Astrocyte (in vitro differentiated cells and primary cell): ENCODE measurements around the gene RNU7-1. TPM values are rescaled to one million over a fixed set of nuclear protein-coding genes. Genes with fewer than 3 reads are reported as not detected.

ENCODE experiments used
- DNase-seq: peaks from one replicate; pipeline ENCODE4 v3.0.0-alpha.2; 2010; ENCODE audit warnings: low read depth
- FAIRE-seq: peaks from 2 replicates; lab custom pipeline; 2011; peaks lifted over from hg19 to GRCh38; lab: Jason Lieb, UNC
- H2AFZ ChIP-seq: 2 replicates; pipeline ENCODE4 v1.6.0; 2012; ENCODE audit warnings: low read depth, low read length, inconsistent platforms
- H3K27ac ChIP-seq: 2 replicates; pipeline ENCODE4 v1.5.1; 2011; ENCODE audit warnings: low read depth, low read length, inconsistent platforms
- H3K27me3 ChIP-seq: 2 replicates; pipeline ENCODE4 v1.6.0; 2011; ENCODE audit warnings: low read length, inconsistent platforms; ENCODE audit not compliant: insufficient read depth
- H3K36me3 ChIP-seq: 2 replicates; pipeline ENCODE4 v1.5.1; 2011; ENCODE audit warnings: low read length, inconsistent platforms; ENCODE audit not compliant: insufficient read depth
- H3K4me1 ChIP-seq: 2 replicates; pipeline ENCODE4 v1.5.1; 2011; ENCODE audit warnings: low read length, inconsistent platforms; ENCODE audit not compliant: insufficient read depth
- H3K4me2 ChIP-seq: 2 replicates; pipeline ENCODE4 v1.6.0; 2012; ENCODE audit warnings: low read length, inconsistent platforms
- H3K4me3 ChIP-seq: 2 replicates; pipeline ENCODE4 v1.5.1; 2011; ENCODE audit warnings: low read depth, mild to moderate bottlenecking, low read length, inconsistent platforms; ENCODE audit not compliant: insufficient read depth
- H3K79me2 ChIP-seq: 2 replicates; pipeline ENCODE4 v1.6.0; 2012; ENCODE audit warnings: mild to moderate bottlenecking, low read length, inconsistent platforms; ENCODE audit not compliant: insufficient read depth
- H3K9ac ChIP-seq: 2 replicates; pipeline ENCODE4 v1.6.0; 2012; ENCODE audit warnings: mild to moderate bottlenecking, low read length, inconsistent platforms
- H3K9me3 ChIP-seq: 2 replicates; pipeline ENCODE4 v1.5.1; 2012; ENCODE audit warnings: low read depth, mild to moderate bottlenecking, low read length, inconsistent platforms; ENCODE audit not compliant: insufficient read depth
- H4K20me1 ChIP-seq: 2 replicates; pipeline ENCODE4 v1.6.0; 2012; ENCODE audit warnings: low read length, inconsistent platforms; ENCODE audit not compliant: insufficient read depth
- H3K27ac Mint-ChIP-seq: one replicate; pipeline ENCODE4 v1.8.0; 2021; ENCODE audit warnings: mild to moderate bottlenecking, mixed read lengths; ENCODE audit not compliant: unreplicated experiment
- H3K27me3 Mint-ChIP-seq: one replicate; pipeline ENCODE4 v1.8.0; 2021; ENCODE audit warnings: low read depth, mixed read lengths; ENCODE audit not compliant: unreplicated experiment
- H3K36me3 Mint-ChIP-seq: one replicate; pipeline ENCODE4 v1.8.0; 2021; ENCODE audit warnings: low read depth, mixed read lengths; ENCODE audit not compliant: unreplicated experiment
- H3K4me1 Mint-ChIP-seq: one replicate; pipeline ENCODE4 v1.8.0; 2021; ENCODE audit warnings: low read depth, mixed read lengths; ENCODE audit not compliant: unreplicated experiment
- H3K4me3 Mint-ChIP-seq: one replicate; pipeline ENCODE4 v1.8.0; 2021; ENCODE audit warnings: mild to moderate bottlenecking, moderate library complexity, mixed read lengths; ENCODE audit not compliant: unreplicated experiment
- H3K9me3 Mint-ChIP-seq: one replicate; pipeline ENCODE4 v1.8.0; 2021; ENCODE audit warnings: mild to moderate bottlenecking, mixed read lengths; ENCODE audit not compliant: unreplicated experiment
- CTCF ChIP-seq: IDR thresholded peaks from 2 replicates; pipeline ENCODE4 v1.5.1; 2011; ENCODE audit warnings: low read depth, mild to moderate bottlenecking, inconsistent platforms, low read length, moderate library complexity; ENCODE audit not compliant: insufficient read depth
- EZH2 ChIP-seq: IDR thresholded peaks from 2 replicates; pipeline ENCODE4 v1.6.1; 2012; ENCODE audit warnings: mild to moderate bottlenecking, low read length, inconsistent platforms; ENCODE audit not compliant: insufficient read depth
- total RNA-seq: library from RNA; stranded (reverse); gene quantifications from 2 replicates; pipeline ENCODE4 v1.2.1, GENCODE V29; 2021

Gene RNU7-1
- total RNA-seq, 1 donor from 2014 or later = not detected

DNA sequence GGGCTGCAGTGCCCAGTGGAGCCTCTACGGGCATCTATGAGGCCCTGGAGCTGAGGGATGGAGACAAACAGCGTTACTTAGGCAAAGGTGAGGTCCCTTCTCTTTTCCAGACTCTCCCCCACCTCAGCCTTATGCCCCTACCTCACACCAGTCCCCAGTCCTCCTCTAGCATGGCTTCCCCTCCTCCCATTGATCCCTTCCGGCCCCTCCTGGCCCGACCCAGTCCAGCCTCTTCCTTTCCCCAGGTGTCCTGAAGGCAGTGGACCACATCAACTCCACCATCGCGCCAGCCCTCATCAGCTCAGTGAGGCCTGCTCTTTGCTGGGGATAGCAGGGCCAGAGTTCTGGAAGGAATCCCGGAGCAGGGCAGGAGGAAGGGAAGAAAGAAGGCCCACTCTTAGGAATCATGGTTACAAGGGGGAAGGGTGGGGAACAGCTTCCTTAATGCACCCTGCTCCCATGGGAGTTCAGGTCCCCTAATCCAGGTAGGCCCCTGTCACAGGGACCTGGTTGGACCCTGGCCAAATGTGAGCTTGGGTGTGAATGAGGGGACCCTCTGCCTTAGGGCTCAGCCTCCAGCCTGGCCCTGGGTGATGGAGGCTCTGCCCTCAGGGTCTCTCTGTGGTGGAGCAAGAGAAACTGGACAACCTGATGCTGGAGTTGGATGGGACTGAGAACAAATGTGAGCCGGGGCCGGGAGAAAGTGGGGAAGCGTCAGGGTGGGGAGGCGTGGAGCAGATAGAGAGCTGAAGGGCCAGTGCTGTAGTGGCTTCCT lies 27.0 kb upstream of the RNU7-1 start:
- peaks cover 15% of the 10 kb centered on the region for H3K4me1 Mint-ChIP-seq
- H3K4me3 Mint-ChIP-seq = peak overlapping the region; percentile 75

DNA sequence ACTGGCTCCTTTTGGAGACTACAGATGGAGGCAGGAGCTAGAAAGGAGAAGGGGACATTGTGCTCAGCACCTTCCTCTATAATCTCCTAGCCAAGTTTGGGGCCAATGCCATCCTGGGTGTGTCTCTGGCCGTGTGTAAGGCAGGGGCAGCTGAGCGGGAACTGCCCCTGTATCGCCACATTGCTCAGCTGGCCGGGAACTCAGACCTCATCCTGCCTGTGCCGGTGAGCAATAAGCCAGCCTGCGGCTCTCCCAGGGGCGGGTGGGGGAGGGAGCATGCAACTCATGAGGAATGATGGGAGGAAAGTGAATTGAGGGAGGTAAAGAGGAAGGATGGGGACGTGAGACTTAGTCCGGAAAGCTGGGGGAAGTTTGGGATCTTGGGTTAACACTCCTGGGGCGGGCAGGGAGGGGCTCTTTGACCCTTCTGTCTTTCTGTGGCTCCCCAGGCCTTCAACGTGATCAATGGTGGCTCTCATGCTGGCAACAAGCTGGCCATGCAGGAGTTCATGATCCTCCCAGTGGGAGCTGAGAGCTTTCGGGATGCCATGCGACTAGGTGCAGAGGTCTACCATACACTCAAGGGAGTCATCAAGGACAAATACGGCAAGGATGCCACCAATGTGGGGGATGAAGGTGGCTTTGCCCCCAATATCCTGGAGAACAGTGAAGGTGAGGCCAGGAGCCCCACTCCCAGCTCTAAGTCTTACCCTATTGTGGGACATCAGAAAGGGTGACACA lies 26.0 kb upstream of the RNU7-1 start:
- Mint-ChIP-seq H3K4me3 (peak overlapping the region; percentile 40), H3K4me1 (peaks cover 20% of the 10 kb centered on the region), H3K27ac (no peak overlapping the region), H3K9me3 (no peaks in the 10 kb centered on the region), H3K27me3 (peaks cover 2% of the 10 kb centered on the region), H3K36me3 (peaks cover 16% of the 10 kb centered on the region)
- H3K4me2 ChIP-seq = peak overlapping the region; percentile 53
- H3K79me2 ChIP-seq = no peaks in the 10 kb centered on the region
- no peaks in the 10 kb centered on the region for H3K9me3 ChIP-seq
- no peak overlapping the region for H3K9ac ChIP-seq
- H4K20me1 ChIP-seq = no peaks in the 10 kb centered on the region
- H3K4me1 ChIP-seq = peaks cover 25% of the 10 kb centered on the region
- FAIRE-seq (no peak), DNase-seq (peak; percentile 57)
- no peak overlapping the region for H2AFZ ChIP-seq
- H3K36me3 ChIP-seq = peaks cover 2% of the 10 kb centered on the region
- no peak overlapping the region for H3K4me3 ChIP-seq
- no peaks in the 10 kb centered on the region for H3K27me3 ChIP-seq
- no peak for TF ChIP-seq CTCF
- no peak for TF ChIP-seq EZH2
- peak overlapping the region; percentile 19 for H3K27ac ChIP-seq

More for the DNA sequence above, 27.0 kb upstream of the RNU7-1 start:
- Histone ChIP-seq H3K27ac (no peak overlapping the region), H3K4me1 (peaks cover 25% of the 10 kb centered on the region), H3K4me2 (peak overlapping the region; percentile 53), H4K20me1 (no peaks in the 10 kb centered on the region), H3K9me3 (no peaks in the 10 kb centered on the region), H3K27me3 (no peaks in the 10 kb centered on the region), H2AFZ (no peak overlapping the region), H3K9ac (no peak overlapping the region), H3K36me3 (peaks cover 2% of the 10 kb centered on the region), H3K4me3 (no peak overlapping the region), H3K79me2 (no peaks in the 10 kb centered on the region)
- TF ChIP-seq CTCF = no peak
- TF ChIP-seq EZH2 = no peak
- peaks cover 2% of the 10 kb centered on the region for H3K27me3 Mint-ChIP-seq
- peaks cover 10% of the 10 kb centered on the region for H3K36me3 Mint-ChIP-seq
- H3K27ac Mint-ChIP-seq = peak overlapping the region; percentile 94
- FAIRE-seq (no peak), DNase-seq (no peak)
- H3K9me3 Mint-ChIP-seq = no peaks in the 10 kb centered on the region
